Measurements from ENCODE around the gene CYP4F8.
"Not testable (repeated sequence)": the region's sequence is repeated elsewhere in the genome, so short reads cannot be mapped to it uniquely, and the experiment has no call there.

Gene CYP4F8

DNA sequence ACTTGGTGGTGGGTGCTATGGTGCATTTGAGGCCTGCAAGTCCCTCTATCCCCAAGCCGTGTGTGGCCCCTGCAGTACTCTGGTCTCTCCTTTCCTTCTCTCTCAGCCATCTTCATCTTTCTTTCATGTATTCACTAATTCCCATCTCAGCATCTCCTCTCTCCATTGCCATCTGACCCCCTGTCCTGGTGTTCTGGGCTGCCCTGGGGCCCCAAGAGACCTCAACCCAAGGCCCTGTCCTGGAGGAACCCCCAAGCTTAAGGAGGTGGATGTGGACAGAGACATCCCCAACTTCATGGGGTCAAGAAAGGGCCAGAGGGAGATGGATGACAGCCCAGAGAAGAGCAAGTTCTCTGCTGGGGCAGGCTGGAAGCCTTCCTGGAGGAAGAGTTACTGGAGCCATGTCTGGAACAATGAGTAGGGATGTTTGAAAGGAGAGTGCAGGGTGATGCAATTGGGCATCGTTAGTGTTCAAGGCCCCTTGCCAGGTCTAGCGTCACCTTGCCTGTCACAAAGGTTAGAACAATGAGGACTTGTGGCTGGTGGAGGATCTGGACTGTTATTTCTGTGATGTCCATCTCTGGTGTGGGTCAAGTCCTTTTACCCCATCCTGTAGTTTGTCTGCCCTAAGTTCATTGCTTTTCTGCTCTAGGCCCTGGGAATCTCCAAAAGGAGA is 29.2 kb downstream of the CYP4F8 start:
- H3K4me3 ChIP-seq (ENCODE audit: low read length) = no peak overlapping the region
- no peak for TF ChIP-seq ZNF274 (IDR thresholded peaks at IDR 0.05; ENCODE audit: low read depth, low read length)

DNA sequence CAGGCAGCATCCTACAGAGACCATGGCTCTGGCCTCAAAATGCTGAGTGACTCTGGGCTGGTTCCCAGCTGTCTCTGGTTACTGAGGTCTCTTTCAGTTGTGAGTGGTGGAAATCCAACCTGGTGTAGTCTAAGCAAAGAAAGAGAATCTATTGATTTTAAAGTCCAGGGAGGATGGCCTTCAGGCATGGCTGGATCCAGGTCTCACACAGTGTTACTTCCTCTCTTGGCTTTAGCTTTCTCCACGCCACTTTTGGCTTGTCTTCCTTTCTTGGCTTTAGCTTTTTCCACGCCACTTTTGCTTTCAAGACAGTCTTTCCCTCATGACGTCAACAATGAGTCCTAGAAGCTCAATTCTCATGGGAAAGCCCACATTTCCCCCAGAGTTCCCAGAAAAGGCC is 29.8 kb downstream of the CYP4F8 start:
- no peak for TF ChIP-seq ZNF274 (IDR thresholded peaks at IDR 0.05; ENCODE audit: low read depth, low read length)
- H3K4me3 ChIP-seq (ENCODE audit: low read length) = no peak overlapping the region

DNA sequence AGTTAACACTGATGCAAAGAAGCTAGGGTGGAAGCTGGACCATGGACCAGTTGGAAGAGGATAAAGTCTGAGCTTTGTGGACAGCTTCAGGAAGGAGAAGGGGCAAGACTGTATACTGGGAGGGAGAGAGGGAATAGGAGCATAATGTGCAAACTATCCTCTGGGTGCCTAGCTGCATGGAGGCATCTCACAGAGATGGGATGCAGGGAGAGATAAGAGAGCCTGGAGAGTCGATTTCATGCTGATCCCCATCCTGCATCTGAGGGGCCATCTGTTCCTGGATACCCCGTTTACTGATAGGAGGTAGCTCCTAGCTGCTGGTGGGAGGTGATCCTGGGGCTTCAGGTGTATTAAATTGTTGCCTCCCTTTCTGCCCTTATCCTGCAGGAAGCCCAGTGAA is 34.5 kb downstream of the CYP4F8 start:
- no peak for TF ChIP-seq ZNF274 (IDR thresholded peaks at IDR 0.05; ENCODE audit: low read depth, low read length)
- no peak overlapping the region for H3K4me3 ChIP-seq (ENCODE audit: low read length)

DNA sequence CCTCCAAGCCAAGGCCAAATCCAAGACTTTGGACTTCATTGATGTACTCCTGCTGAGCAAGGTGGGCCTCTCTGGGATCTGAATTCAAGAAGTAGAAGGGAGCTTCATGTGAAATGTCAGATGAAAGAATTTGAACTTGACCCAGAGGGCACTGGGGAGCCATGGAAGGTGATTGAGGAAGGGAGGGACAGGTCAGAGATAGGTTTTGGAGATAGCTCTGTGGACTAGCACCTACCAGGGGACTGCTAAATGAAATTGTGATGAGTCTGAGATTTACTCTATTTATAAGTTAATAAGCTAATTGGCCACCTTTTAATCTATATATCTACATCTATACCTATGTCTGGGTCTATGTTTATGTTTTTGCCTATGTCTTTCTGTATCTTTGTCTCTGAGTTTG is 35.1 kb downstream of the CYP4F8 start:
- not testable (repeated sequence) for H3K4me3 ChIP-seq (ENCODE audit: low read length)

DNA sequence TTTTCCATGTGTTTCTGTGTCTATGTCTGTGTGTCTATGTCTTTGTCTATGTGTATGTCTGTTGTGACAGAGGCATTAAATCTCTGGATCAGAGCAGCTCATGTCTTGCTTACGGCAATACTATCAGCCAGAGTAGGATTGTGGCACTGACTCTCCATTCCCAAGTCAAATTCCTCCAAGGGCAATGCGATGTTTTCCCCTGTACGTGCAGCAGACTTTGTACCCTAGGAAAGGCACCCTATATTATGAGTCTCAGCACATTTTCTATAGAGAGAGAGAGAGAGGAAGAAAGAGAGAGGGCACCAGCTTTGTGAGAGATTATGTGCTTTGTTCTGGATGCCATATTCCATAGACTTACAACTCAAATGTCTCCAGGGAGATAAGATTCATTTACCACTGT is 36.8 kb downstream of the CYP4F8 start:
- TF ChIP-seq ZNF274 (IDR thresholded peaks at IDR 0.05; ENCODE audit: low read depth, low read length) = no peak
- no peak overlapping the region for H3K4me3 ChIP-seq (ENCODE audit: low read length)

DNA sequence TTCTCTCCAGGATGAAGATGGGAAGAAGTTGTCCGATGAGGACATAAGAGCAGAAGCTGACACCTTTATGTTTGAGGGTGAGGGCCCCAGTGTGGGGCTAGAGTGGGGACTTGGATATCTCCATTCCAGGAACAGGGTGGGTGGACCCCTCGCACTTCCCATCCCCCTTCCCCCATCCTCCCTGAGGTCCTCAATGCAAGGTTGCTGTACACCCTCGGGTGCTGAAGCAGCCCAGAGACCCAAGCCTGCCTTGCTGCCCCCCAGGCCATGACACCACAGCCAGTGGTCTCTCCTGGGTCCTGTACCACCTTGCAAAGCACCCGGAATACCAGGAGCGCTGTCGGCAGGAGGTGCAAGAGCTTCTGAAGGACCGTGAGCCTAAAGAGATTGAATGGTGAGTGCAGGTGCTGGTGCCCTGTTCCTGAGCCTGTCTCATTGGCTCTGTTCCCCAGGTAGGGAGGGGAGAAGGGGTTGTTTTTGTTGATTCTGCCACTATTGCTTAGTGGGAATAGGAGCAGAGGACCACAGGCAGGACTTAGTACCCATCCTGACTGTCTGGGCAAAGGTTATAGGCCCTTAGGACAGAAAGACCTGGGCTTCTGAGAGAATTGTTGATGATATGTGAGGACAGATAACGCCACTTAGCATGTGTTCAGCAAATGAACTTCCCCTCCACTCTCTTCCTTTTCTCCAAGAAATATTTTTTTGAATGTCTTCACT is 37.7 kb downstream of the CYP4F8 start:
- TF ChIP-seq ZNF274 (IDR thresholded peaks at IDR 0.05; ENCODE audit: low read depth, low read length) = no peak
- H3K4me3 ChIP-seq (ENCODE audit: low read length) = no peak overlapping the region

DNA sequence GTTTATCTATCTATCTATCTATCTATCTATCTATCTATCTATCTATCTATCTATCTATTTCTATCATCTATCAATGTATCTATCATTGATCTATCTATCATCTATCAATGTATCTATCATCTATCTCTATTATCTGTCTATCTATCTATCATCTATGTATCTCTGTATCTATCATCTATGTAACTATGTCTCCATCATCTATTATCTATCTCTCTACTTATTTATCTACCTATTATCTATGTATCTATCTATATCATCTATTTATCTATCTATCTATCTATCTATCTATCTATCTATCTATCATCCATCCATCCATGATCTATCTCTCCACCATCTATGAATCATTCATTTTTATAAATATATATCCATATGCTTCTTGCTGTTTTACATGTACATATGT is 41.4 kb downstream of the CYP4F8 start:
- no peak for TF ChIP-seq ZNF274 (IDR thresholded peaks at IDR 0.05; ENCODE audit: low read depth, low read length)

DNA sequence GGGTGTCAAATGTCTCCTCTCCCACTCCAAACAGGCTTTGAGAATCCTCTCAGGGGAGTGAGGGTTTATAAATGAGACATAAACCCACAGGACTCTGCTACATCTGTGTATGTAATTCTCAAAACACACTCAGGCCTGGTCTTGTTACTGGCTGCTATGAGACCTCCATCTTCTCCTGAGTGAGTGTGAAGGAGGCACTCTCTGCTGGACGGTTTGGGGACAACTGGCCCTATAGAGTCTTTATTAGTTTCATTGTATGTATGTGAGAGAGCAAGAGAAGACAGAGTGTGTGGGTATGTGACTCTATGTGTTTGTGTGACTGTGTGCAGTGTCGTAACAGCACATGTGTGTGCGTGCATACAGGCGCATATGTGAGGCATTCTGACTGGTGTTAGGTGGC is 48.2 kb downstream of the CYP4F8 start:
- no peak for TF ChIP-seq ZNF274 (IDR thresholded peaks at IDR 0.05; ENCODE audit: low read depth, low read length)
- H3K4me3 ChIP-seq (ENCODE audit: low read length) = no peak overlapping the region

More for the DNA sequence above, 41.4 kb downstream of the CYP4F8 start:
- H3K4me3 ChIP-seq (ENCODE audit: low read length) = no peak overlapping the region

DNA sequence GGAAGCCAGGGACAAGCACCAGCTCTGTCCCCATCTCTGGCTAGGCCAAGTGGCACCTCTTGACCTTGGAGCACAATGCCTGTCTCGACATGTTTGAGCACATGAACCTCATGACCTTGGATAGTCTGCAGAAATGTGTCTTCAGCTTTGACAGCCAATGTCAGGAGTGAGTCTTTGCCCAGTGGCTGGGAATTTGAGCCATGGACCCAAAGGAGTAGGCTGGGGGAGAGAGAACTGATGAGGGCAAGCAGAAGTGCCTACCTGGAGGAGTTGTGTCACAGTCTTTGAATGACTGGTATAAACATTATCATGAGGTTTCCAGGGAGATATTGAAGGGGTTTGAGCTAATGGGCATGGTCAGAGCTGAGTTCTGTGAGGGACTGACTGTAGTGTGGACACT is 51.2 kb downstream of the CYP4F8 start:
- TF ChIP-seq ZNF274 (IDR thresholded peaks at IDR 0.05; ENCODE audit: low read depth, low read length) = no peak

DNA sequence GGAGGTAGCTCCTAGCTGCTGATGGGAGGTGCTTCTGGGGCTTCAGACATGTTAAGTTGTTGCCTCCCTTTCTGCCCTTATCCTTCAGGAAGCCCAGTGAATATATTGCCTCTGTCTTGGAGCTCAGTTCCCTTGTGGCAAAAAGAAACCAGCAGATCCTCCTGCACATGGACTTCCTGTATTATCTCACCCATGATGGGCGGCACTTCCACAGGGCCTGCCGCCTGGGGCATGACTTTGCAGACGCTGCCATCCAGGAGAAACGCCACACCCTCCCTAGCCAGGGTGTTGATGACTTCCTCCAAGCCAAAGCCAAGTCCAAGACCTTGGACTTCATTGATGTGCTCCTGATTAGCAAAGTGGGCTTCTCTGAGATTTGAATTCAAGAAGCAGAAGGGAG is 51.9 kb downstream of the CYP4F8 start:
- H3K4me3 ChIP-seq (ENCODE audit: low read length) = no peak overlapping the region
- no peak for TF ChIP-seq ZNF274 (IDR thresholded peaks at IDR 0.05; ENCODE audit: low read depth, low read length)

More for the DNA sequence above, 51.2 kb downstream of the CYP4F8 start:
- no peak overlapping the region for H3K4me3 ChIP-seq (ENCODE audit: low read length)

DNA sequence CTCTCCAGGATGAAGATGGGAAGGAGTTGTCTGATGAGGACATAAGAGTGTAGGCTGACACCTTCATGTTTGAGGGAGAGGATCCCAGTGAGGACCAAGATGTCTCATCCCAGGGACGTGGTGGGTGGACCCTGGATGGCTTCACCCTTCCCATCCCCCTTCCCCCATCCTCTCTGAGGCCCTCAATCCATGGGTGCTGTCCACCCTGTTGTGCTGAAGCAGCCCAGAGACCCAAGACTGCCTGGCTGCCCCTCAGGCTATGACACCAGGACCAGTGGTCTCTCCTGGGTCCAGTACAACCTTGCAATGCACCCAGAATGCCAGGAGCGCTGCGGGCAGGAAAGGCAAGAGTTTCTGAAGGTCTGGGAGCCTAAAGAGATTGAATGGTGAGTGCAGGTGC is 54.4 kb downstream of the CYP4F8 start:
- TF ChIP-seq ZNF274 (IDR thresholded peaks at IDR 0.05; ENCODE audit: low read depth, low read length) = no peak
- H3K4me3 ChIP-seq (ENCODE audit: low read length) = no peak overlapping the region

DNA sequence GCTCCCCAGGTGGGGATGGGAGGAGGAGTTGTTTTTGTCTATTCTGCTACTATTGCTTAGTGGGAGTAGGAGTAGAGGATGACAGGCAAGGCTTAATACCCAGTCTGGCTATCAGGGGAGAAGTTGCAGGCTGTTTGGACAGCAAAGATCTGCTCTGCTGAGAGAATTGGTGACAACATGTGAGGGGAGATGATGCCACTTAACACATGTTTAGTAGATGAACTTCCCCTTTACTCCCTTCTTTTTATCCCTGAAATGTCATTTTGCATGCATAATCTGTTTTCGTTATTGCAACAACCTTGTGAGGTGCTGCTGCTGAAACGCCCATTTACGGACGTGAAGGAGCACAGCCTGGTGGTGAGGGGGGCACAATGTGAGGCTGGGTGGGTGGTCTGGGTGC is 54.9 kb downstream of the CYP4F8 start:
- no peak for TF ChIP-seq ZNF274 (IDR thresholded peaks at IDR 0.05; ENCODE audit: low read depth, low read length)
- no peak overlapping the region for H3K4me3 ChIP-seq (ENCODE audit: low read length)

DNA sequence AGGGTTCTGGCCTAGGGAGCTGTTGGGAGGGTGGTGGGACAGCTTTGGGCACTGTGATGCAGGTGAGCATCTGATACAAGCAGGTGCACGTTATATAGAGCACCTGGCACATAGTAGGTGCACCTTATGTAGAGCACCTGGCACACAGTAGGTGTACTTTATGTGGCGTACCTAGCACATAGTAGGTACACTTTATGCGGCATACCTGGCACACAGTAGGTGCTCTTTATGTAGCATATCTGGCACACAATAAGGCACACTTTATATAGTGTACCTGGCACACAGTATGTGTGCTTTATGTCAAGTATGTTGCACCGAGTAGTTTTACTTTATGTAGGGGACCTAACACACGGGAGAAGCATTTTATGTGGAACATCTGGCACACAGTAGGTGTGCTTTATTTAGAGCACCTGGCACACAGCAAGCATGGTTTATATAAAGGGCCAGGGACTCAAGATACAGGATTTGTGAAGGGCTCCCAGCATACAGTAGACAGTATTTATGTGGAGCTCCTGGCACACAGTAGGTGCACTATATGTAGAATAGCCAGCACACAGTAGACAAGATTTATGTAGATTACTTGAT is 56.3 kb downstream of the CYP4F8 start:
- no peak overlapping the region for H3K4me3 ChIP-seq (ENCODE audit: low read length)
- no peak for TF ChIP-seq ZNF274 (IDR thresholded peaks at IDR 0.05; ENCODE audit: low read depth, low read length)

DNA sequence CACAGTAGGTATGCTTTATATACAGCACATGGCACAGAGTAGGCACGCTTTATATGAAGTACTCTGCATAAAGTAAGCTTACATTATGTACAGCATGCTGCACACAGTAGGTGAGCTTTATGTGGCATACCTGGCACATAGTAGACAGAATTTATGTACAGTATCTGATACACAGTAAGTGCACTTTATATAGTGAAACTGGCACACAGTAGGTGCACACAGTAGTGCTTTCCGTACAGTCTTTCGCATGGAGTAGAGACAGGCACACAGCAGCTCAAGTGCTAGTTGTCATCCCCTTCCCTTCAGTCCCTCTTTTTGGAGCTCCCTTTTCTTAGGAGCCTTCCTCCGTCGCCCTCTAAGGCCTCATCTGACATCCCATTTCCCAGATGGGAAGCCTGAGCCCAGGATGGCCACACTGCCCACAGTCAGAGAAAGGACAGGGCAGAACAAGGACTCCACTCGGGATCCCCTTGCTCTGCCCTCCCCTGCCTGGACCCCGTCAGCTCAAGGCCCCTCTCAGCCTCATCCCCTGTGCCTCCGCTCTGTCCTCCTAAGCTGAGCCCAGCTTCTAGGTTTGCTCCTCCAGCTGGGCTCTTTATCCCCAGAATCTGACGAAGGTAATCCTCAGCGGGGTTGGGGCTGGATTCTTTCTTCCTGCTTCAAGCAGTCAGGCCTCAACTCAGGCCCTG is 57.0 kb downstream of the CYP4F8 start:
- H3K4me3 ChIP-seq (ENCODE audit: low read length) = no peak overlapping the region
- TF ChIP-seq ZNF274 (IDR thresholded peaks at IDR 0.05; ENCODE audit: low read depth, low read length) = no peak

All from GM08714 (cell line).